Renal pelvis (tissue), 4 donors: ENCODE results near the gene PITHD1. TPM values are rescaled to one million over a fixed set of nuclear protein-coding genes. Genes with fewer than 3 reads are reported as not detected.
"Not testable (repeated sequence)": the region's sequence is repeated elsewhere in the genome, so short reads cannot be mapped to it uniquely, and the experiment has no call there.

Source experiments
- DNase-seq: peaks from one replicate; pipeline ENCODE4 v3.0.0-alpha.2; 2013
- polyA plus RNA-seq, 3 donors: library from polyadenylated mRNA; unstranded; fragments of 120-200 nt; gene quantifications; one replicate each; pipeline ENCODE4 v1.2.1, GENCODE V29; 2013; ENCODE audit not compliant: insufficient read length in 3 of 3

Gene PITHD1
- polyA plus RNA-seq, 3 donors, result 59.4 to 63.3 (median 60.3) TPM

DNA sequence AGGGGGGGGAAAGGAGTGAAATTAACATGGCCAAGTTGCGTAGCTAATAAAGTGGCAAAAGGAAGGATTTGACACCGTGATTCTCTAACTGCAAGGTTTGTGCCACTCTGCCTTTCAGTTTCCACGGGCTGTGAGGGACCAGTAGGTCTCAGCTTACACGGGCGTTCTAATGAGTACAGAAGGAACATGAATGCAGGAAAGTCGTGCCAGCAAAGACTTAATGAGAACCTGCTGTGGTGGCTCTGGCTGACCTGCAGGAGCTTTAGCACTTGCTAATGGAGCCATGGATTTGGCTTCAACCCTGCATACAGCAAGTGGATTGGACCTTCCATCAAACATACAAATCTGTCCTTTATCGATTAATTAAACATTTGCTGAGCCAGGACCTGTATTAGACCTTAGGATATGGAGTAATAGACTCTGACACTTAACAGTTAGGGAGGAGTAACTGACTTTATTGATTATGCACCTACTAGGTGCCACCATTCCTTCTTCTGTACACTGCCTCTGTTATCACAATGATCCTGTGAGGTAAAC lies 15.1 kb upstream of the PITHD1 start:
- DNase-seq, result no peak

DNA sequence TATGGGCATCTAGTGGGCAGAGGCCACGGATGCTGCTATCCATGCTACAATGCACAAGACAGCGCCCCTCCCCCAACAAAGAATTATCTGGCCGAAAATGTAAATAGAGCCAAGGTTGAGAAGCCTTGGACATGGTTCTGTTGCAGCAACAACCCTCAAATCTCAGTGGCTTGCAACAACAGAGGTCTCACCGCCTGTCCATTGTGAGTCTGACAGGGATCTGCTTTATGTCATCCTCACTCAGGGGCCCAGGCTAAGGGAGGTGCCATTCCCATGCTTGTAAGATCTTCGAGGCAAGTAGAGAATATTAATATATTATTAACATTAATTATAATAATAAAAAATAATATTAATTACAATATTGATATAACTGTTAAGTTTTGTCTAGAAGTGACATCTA lies 9.5 kb upstream of the PITHD1 start:
- DNase-seq, result no peak

DNA sequence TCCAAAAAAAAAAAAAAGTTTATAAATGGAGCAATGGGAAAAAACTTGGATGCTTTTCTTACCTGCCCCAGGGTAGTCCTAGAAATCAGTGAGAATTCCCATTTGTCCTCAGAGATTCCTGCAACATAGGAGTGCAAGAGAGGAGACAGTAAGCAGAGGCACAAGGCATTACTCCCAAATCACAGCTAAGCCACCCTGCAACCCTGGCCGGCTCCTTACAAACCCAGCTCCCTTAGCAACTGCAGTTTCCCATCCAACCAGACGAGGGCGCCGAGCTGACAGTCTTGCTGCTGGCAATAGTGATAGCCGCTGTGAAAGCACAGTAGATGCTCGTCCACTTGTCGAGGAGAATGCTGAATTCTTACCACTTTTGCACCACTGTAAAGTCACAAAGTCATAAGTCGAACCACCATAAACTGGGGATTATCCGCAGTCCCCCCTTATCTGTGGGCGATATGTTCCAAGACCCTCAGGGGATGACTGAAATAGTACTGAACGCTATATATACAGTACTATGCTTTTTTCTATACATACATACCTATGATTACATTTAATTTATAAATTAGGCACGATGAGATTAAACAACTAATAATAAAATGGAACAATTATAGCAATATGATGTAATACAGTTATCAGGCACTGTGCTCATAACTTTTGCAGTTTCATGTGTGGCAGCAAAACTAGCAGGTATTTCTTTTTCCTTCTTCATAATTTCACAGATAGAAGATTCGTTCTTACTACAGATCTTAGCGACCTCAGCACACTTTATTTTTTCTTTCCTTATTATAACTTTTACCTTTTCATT lies 6.0 kb upstream of the PITHD1 start:
- DNase-seq, result peak; percentile 75

DNA sequence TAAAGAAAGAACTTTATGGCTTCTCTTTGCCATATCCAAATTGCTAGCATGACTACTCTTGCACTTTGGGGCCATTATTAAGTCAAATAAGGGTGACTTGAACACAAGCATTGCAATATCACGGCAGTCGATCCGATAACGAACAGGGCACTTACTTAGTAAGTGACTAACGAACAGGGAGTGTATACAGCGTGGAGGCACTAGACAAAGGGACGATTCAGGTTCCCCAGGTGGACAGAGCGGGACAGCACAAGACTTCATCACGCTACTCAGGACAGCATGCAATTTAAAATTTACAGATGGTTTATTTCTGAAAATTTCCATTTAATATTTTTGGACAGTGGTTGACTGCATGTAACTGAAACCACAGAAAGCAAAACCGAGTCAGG lies 5.4 kb upstream of the PITHD1 start:
- DNase-seq, result no peak

DNA sequence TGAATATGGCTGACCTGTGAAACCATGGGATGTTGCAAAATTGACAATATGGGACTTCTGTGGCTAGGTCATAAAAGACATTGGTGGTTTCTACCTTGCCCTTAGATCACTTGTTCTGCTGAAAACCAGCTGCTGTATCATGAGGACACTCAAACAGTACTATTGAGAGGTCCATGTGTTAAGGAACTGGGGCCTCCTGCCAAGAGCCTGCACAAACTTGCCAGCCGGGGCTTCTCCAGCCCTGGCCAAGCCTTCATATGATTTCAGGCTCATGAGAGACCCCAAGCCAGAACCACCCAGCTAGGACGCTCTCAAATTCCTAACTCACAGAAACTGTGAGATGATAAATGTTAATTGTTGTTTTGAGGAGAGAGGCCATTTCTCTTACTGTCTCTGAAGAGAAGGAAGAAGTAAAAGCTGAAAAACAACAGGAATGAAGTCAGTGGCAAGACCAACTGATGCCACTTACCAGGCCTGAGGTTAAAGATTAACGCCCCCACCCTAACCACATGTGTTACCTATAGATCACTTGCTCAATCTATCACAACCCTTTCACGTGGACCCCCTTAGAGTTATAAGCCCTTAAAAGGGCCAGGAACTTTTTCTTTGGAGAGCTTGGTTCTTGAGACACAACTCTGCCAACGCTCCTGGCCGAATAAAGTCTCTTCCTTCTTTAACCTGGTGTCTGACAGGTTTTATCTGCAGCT lies 3.9 kb upstream of the PITHD1 start:
- no peak for DNase-seq

DNA sequence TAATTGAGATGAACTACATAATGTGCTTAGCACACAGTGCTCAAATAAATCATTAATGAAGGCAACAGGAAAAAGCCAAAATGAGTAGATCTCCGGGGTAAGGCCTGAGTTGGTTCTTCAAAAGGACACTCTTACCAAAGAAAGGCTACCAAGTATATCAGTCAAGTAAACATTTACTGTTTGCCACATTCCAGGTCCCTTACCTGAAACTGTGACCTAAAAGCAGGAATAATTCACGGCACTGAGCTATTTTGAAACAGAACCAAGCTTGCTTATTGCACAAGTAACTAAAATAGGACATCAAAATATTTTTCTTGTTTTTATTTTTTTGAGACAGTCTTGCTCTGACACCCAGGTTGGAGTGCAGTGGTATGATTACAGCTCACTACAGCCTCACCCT lies 2.0 kb upstream of the PITHD1 start:
- no peak for DNase-seq

DNA sequence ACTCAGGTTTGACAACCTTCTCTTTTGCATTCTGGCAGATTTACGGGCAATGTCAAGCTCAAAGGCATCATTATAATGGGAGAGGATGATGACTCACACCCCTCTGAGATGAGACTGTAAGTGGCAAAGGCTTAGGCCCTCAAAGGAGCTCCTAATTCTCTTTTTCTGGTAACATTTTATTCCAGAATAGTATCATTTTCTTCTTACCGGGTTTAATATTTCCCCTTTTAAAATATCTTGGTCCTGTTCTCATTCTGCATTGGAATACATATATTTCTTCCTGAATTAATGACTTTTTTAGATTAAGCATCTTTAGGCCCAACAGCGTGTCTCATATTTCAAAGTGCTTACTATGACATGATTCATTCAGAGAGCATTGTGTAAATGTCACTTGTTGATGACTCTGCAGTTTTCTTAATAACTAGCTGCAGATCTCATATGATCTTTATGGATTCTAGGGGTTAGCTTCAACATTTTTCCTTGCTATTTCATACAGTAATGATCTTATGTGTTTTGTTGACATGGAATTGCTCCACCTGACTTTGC lies 1.7 kb downstream of the PITHD1 start:
- DNase-seq, result no peak

DNA sequence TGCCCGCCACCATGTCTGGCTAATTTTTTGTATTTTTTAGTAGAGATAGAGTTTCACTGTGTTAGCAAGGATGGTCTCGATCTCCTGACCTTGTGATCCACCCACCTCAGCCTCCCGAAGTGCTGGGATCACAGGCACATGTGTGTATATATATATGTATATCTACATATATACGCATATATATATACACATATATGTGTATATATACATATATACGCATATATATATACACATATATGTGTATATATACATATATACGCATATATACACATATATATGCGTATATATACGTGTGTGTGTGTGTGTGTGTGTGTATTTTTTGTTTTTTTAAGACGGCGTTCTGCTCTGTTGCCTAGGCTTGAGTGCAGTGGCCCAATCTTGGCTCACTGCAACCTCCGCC lies 4.9 kb downstream of the PITHD1 start:
- DNase-seq, result not testable (repeated sequence)

DNA sequence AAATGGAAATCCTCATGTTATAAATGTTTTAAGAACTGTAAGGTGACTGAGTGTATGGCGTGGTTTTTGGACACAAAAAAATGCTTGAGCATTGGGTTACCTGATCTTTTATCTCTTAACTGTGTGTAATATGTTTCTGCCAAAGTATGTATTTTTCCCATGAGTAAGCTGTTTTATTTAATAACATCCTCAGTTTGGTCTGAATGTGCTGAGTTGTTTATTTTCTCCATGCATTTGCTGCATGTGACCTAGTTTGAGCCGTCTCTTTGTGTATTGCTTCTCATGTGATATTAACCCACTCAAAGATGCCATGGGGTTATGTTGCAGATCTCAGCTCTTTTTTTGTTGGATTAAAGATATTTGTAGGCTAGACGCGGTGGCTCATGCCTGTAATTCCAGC lies 6.6 kb downstream of the PITHD1 start:
- DNase-seq, result no peak

DNA sequence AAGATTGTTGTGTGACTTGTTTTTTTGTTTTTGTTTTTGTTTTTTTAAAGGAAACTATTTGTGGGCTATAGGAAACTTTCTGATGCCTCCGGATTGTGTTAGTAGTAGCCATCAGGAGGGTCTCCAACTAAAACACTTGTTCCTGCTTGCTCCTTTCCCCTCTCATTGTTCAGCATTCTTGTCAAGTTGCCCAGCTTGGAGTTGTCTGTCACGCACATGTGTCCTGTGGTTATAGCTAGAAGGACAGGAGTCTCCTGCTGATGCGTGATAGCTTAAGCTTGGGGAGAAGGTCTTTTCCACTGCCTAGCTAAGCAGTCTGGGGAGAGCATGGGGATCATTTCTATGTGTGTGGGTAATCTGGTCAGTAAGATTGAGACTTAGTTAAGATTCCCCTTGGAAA lies 9.5 kb downstream of the PITHD1 start:
- DNase-seq, result no peak

DNA sequence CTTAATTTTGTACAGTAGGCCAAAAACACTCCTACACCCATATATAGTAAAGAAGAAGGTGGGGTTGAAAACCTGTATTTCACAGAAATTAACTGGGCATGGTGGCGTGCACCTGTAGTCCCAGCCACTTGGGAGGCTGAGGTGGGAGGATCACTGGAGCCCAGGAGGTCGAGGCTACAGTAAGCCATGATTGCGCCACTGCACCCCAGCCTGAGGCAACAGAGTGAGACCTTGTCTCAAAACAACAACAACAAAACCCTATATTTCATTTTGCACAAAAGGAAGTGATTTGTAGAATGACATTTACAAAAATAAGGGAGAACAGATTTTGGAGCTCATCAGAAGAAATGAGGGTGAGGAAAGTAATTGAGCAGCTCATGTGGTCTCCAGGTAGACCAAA lies 10.5 kb downstream of the PITHD1 start:
- DNase-seq, result no peak

DNA sequence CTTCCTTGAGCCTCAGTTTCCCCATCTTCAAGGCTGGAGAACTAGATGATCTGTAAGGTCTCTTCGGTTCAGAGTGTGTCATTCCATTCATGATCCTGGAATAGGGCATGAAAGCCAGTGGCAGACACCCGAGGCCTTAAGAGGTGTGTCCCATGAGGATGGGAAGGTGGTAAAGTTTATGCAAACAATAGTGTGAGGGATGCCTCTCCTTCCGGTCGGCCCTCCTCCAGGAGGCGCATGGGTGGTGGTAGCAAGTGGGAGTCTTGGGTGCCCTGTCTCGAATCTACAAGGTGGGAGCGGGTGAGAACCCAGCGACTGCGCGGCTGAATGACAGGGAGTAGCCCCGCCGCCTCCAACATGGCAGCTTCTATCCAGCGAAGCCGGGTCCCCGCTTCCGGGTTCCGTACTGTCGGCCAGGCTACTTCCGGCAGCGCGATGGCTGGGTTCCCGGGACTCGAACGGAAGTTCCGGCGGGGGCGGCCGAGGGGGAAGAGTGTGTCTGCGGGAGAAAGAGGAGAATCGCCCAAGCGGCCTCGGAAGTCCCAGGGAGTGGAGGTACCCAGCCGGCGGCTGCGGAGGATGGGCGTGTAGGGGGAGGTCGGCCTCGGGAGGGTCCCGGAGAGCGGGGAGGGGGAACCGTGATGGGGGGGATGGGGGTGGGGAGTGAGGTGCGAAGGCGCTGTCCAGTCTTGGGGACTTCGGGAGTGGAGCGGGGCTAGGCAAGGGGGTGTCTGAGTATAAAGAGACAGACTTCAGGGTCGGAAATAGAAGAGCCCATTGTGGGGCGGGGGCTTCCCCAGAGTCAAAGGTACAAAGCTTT lies 12.7 kb downstream of the PITHD1 start, which contains the start of gene LYPLA2:
LYPLA2 (plus strand) TSS at position 450 of the 820 bp plus-strand sequence. CDS start 1,538 bp downstream, outside the sequence.
- peak; percentile 93 for DNase-seq

DNA sequence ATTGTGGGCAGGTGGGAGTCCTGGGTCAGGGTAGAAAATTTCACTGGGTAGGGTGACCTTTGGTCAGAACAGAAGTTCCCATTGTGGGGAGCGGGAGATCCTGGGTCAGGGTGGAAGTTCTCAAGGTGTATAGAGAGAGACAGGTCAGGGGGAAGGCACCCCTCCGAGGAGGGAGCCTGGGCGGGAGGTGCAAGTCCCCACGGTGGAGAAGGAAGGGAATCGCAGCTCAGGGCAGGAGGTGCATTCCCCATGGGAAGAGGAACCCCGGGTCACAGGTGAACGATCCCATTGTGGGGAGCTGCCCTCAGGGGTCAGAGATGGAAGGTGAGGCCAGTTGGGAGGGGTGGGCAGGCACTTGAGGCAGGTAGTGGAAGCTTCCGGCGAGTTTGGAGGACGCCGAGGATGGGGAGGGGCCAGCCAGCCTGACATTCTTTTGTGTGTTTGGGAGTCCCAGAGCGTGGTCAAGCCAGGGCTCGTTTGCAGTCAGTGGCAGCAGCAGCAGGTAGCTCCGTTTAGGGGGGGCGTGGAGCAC lies 13.4 kb downstream of the PITHD1 start:
- DNase-seq, result no peak

DNA sequence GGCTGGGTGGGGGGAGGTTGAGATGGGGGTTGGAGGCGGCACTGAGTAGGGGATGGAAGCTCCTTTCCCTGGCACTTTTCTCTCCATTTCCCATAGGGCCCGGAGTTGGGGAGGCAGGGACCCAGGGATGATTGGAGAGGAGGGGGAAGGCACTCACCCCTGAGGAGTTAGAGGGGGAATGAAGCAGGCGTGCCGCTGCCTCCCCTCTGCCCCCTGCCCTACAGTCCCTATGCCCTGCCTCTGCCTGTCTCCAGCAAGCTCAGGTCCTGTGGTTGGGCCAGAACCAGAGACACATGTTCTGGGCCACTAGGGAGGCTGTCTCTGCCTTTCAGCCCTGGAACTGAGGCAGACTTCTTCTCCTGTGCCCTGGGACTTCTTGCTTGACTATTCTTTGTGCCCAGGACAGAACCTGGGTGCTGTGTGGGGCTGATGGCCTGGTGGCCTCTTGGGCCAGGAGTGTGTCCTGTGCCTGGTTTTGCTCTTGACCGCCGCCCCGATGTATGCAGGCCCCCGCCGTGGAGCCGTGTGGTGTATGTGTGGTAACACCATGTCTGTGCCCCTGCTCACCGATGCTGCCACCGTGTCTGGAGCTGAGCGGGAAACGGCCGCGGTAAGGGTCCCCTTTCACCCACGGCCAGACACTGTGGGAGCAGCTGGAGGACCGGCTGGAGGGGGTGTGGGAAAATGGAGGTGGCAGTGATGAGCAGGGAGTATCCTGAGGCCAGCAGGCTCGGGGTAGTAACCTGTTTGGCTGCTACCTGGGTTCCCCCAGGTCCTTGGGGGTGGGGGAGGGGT lies 14.1 kb downstream of the PITHD1 start:
- no peak for DNase-seq

DNA sequence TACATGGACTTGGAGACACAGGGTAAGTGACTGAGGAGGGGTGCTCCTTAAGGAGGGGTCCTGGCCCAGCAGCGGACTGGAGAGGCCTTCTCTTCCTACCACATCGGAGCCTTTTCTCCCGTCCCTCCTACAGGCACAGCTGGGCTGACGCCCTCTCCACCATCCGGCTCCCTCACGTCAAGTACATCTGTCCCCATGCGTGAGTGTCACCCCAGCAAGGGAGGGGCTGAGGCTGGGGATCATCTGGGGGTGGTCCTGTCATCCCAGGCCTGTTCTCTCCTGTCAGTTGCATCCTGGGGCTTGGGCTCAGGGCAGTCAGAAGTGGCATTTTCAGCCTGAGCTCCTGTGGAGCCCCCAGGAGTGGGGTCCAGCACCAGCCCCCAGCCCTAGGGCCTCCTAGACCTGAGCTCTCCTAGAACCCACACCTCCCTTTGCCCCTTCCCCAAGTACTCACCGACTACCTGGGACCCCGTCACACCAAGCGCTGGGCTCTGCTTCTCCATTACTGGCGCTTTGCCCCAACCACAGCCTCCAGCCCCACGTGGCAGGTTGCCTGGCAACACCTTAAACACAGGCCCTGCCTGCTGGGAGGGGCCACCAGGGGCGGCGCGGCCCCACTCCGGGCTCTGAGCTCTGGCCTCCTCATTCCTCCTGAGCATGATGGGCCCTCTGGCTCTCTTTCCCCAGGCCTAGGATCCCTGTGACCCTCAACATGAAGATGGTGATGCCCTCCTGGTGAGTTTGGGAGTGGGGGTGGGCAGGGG lies 15.0 kb downstream of the PITHD1 start:
- DNase-seq, result no peak

DNA sequence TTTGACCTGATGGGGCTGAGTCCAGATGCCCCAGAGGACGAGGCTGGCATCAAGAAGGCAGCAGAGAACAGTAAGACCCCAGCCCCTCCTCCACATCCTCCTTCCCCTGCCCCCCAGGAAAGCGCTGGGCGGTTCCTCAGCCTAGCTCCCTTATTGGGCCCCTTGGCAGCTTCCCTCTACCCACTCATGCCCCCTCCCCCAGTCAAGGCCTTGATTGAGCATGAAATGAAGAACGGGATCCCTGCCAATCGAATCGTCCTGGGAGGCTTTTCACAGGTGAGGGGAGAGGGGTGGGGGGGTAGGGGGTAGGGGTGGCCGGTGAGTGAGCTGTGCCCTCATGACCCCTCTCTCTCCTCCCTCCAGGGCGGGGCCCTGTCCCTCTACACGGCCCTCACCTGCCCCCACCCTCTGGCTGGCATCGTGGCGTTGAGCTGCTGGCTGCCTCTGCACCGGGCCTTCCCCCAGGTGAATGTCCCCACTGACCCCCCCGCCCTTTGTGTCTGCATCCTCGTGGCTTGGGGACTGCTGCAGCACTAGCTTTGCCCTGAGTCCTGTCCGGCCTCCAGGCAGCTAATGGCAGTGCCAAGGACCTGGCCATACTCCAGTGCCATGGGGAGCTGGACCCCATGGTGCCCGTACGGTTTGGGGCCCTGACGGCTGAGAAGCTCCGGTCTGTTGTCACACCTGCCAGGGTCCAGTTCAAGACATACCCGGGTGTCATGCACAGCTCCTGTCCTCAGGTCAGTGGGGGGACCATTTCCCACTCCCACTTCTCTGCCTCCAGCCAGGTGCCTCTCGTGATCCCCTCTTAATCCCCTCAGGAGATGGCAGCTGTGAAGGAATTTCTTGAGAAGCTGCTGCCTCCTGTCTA lies 15.9 kb downstream of the PITHD1 start:
- no peak for DNase-seq

DNA sequence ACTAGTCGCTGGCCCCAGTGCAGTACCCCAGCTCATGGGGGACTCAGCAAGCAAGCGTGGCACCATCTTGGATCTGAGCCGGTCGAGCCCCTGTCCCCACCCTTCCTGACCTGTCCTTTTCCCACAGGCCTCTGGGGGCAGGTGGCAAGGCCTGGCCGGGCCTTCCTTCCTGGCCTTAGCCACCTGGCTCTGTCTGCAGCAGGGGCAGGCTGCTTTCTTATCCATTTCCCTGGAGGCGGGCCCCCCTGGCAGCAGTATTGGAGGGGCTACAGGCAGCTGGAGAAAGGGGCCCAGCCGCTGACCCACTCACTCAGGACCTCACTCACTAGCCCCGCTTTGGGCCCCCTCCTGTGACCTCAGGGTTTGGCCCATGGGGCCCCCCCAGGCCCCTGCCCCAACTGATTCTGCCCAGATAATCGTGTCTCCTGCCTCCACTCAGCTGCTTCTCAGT lies 16.5 kb downstream of the PITHD1 start:
- DNase-seq, result not testable (repeated sequence)

DNA sequence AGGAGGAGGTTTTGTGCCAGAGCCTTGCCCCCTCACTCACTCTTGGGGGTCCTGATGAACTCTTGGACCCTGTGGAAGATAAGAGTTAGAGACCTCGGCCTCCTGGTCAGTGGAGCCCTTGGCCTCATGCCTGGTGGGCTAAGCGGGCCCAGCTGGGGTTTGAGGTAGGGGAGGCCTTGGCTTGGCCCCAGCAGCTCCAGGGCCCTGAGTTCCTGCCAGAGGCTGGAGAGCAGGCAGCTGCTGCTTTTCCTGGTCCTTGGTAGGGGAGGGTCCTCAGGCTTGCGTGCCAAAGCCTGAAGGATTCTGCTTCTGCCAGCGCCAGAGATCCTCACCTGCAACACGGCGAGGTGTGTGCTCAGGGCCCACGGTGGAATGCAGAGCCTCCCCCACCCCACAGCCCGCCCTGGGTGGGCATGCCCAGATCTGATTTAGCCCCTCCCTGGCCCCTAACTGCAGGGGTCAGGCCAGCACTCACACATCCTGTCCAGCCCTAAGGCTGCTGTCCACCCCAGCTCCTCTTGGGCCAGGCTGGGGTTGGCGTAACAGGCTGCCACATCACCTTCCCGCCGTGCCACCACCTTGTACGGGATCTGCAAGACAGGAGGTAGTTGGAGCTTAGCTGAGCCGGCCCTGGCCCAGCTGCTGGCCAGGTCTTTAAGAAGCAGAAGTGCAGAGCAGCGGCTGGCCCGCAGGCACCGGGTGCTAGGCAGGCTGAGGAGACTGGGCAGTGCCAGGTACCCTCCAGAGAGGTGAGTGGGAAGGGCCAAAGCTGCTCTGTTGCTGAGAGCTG lies 17.7 kb downstream of the PITHD1 start:
- no peak for DNase-seq
